NOMO-1 treated with dmso at 0.1 percent for 144 hours (cell line): ENCODE results near the gene LRRC8B.
A peak's percentile ranks its signal among the peaks of the same experiment; 100 is the strongest.
"Not testable (repeated sequence)": the region's sequence is repeated elsewhere in the genome, so short reads cannot be mapped to it uniquely, and the experiment has no call there.

Experiments
- DNase-seq: peaks from one replicate; lab custom pipeline; 2025; ENCODE audit not compliant: unreplicated experiment; lab: John Stamatoyannopoulos, UW

Gene LRRC8B

DNA sequence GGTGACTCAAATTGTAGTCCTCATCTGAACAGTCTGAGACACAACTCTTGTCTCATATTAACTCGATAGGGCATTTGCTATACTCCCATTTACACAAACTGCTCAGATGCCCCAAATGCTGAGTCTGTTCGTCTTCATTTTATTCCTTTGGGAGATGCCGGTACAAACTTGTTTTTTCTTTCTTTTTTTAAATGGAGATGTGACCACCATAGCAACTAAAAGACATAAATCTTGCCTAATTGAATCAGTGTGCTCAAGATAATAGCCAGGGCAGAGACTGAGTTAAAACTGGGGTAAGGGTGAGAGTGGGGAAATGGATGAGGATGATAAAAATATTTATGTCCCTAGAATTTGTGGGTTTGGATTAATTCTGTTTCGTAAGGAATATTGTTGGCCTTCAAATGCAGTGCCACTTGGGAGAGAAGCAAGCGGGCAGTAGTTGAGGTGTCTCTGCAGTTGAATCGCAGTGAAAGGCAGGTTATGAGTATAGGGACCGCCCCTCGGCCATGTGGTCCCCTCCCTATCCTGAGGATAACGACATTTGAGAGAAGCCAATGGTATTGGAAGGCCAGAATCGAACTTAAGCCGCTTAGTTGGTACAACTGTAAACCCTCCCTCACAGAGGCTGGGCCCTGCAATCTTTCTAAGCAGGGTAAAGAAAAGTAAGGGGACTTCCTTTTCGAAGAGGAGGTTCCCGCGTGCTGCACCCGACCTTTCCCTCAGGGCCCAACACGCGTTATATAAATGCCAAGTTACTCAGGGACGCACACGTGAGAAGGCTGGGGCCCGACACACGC, 859 bp upstream of the LRRC8B start:
- peak; percentile 37 for DNase-seq

DNA sequence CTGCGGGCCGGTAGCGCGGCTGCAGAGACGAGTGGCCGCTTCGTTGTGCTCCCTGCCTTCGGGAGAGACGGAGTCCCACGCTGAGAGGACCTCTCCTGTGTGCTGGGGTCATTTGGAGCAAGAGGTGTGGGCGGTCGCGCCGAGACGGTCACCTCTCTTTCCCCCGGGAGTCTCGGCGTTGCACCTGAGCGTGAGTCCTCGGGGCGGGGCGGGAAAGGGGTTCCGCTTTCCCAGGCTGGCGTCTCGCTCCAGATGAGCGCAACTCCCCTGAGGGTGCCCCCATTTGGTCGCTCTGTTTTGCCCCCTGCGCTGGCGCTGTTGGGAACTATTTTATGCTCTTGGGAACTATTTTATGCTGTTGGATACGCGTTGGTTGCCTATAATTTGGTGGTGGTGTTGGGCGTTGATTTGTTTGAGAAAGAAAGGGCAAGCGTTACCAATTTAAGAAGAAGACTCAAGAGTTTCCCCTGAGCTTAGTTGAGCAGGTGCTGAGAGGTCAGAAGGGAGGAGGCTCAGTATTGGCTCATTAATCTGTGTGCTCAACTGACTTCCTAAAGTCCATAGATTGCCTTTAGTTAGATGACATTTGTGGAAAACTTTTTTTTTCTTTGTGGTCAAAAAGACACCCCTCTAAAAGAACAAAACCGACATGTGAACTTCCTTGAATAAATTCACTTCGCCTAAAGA, 683 bp downstream of the LRRC8B start:
- DNase-seq = peak; percentile 9

GRCh38 chr1:89527256-89527655, 2.6 kb downstream of the LRRC8B start:
- DNase-seq = no peak

GRCh38 chr1:89527750-89528381, 3.2 kb downstream of the LRRC8B start:
- no peak for DNase-seq

DNA sequence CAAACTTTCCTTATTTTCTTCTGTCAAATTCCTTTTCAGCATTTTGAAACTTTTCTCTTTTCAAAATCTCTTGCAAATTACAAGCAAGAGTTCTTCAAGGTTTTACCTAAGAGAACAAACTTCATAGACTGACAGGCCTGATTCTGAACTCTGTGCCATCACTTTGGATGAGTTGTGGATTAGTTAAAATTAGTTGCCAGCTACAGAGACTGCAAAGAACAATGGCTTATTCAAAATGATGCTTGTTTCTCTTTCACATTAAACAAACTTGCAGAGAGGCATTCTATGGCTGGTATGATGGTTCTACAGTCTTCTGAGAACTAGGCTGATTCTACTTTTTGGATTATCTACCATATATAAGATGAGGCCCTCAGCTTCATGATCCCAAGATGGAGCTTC, 3.8 kb downstream of the LRRC8B start:
- no peak for DNase-seq

DNA sequence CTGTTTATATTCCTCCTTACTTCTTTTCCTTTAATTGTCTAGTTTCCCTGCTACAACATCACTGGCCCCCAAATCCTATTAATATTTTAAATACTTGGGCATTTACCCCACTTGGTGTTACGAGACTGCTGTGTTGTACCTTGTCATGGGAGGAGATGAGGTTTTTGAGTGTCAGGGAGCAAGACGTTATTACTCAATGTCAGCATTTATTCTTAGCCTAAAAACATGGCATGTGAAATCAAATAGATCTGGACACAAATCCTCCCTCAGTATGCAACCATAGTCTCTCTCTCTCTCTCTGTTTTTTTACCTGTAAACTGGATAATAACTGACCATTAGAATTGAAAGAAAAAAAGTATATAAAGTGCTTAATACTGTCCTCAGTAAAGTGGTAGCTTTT, 4.6 kb downstream of the LRRC8B start:
- DNase-seq = no peak

DNA sequence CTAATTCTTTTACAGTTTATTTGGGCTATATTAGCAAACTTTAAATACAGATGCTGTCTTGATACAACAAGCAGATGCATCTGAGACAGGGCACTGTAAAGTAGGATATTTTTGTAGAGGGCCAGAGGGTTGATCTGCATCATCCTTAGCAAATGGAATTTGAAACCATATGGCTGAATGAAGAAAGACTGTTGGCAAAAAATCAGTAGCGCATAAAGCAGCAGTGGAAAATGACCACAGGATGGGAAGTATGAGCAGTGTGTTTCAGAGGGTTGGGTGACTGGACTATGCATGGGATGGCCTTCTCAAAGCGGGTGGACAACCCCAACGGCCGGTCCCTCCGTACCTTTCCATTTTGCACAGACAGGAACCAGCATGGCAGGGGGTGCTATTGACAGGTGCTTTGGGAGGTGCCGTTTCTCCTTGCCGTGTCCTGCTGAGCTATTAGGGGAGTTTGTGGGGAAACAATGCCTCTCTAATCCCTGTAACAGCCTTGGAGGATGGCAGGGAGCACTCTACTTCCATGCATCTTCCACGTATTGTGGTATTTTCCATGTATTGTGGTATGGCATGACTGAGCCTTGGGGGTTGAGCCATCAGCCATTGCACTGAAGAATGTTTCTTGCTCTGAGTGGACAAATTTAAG, 5.9 kb downstream of the LRRC8B start:
- DNase-seq = no peak

GRCh38 chr1:89531480-89532139, 7.0 kb downstream of the LRRC8B start:
- DNase-seq = no peak

- no peak for DNase-seq
These were observed 7.6 kb downstream of the LRRC8B start for GRCh38 chr1:89532228-89532627.

DNA sequence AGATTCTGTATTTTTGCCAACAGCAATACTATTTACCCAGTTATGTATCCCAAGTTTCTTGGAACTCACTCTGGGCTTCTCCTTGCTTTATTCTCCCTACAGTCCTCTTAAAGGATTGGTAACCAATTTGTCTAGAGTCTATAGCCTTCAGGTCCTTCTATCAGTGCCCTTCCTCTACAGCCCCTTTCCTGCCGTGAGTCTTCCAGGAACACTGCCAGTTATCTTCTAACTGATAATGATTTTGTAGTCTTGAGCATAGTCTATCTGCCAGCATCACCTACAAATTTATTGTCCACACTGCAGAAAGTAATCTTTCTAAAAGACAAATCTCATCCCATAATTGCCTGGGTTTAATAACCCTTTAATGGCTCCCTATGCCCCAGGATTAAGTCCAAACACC, 8.2 kb downstream of the LRRC8B start:
- no peak for DNase-seq

- no peak for DNase-seq
These were observed 10.9 kb downstream of the LRRC8B start for GRCh38 chr1:89535537-89535936.

GRCh38 chr1:89536555-89537341, 12.1 kb downstream of the LRRC8B start:
- DNase-seq = no peak

DNA sequence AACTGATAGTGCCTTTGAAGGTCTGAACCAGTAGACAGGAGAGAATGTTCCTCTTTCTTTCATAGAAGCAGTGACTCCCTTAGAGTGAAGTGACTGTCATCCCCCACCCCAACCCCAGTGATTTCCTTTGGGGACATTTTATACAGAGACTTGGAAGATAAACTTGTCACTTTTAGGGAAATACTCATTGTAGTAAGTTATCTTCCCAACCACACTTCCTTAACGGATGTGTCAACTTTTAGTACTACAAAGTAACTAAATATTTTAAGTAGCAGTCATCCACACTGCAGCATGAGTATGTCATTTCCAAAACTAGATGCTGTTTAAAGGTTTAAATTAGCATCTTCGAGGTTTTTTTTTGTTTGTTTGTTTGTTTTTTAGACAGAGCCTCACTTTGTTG, 13.7 kb downstream of the LRRC8B start:
- DNase-seq = no peak

- DNase-seq = no peak
These were observed 14.5 kb downstream of the LRRC8B start for GRCh38 chr1:89539128-89539527.

- DNase-seq = no peak
These were observed 15.9 kb downstream of the LRRC8B start for GRCh38 chr1:89540406-89540970.

- no peak for DNase-seq
These were observed 17.7 kb downstream of the LRRC8B start for GRCh38 chr1:89542345-89542744.

- not testable (repeated sequence) for DNase-seq
These were observed 19.0 kb downstream of the LRRC8B start for GRCh38 chr1:89543632-89544031.

GRCh38 chr1:89545264-89546038, 20.8 kb downstream of the LRRC8B start:
- DNase-seq = no peak
